H9 (cell line): ENCODE measurements around the gene KRT15. TPM values are rescaled to one million over a fixed set of nuclear protein-coding genes. Genes with fewer than 3 reads are reported as not detected.

ENCODE experiments used
- DNase-seq: peaks from one replicate; pipeline ENCODE4 v3.0.0-alpha.2; 2017
- H2AFZ ChIP-seq: one replicate; pipeline ENCODE4 v1.6.1; 2013; ENCODE audit warnings: mild to moderate bottlenecking, low read length, control low read depth, moderate library complexity
- H2AK5ac ChIP-seq: 2 replicates; pipeline ENCODE4 v1.6.1; 2013; ENCODE audit warnings: low read length, control low read depth, mixed read lengths; ENCODE audit not compliant: insufficient read length
- H2BK120ac ChIP-seq: one replicate; pipeline ENCODE4 v1.6.1; 2013; ENCODE audit warnings: low read depth, mild to moderate bottlenecking, low read length, control low read depth, inconsistent platforms; ENCODE audit not compliant: poor library complexity, severe bottlenecking
- H2BK12ac ChIP-seq: 2 replicates; pipeline ENCODE4 v1.6.1; 2013; ENCODE audit warnings: low read length, control low read depth, mixed read lengths, low read depth; ENCODE audit not compliant: insufficient read length
- H2BK15ac ChIP-seq: 2 replicates; pipeline ENCODE4 v1.6.1; 2013; ENCODE audit warnings: low read depth, low read length, control low read depth
- H2BK20ac ChIP-seq: one replicate; pipeline ENCODE4 v1.6.1; 2013; ENCODE audit warnings: low read depth, mild to moderate bottlenecking, low read length, control low read depth, inconsistent platforms; ENCODE audit not compliant: poor library complexity, severe bottlenecking
- H2BK5ac ChIP-seq: 2 replicates; pipeline ENCODE4 v1.6.1; 2013; ENCODE audit warnings: low read length, control low read depth, mixed read lengths; ENCODE audit not compliant: insufficient read length
- H3K14ac ChIP-seq: 2 replicates; pipeline ENCODE4 v1.6.1; 2013; ENCODE audit warnings: low read length, control low read depth; ENCODE audit not compliant: insufficient read depth
- H3K18ac ChIP-seq: 2 replicates; pipeline ENCODE4 v1.6.1; 2013; ENCODE audit warnings: low read depth, mild to moderate bottlenecking, mixed read lengths, low read length, control low read depth; ENCODE audit not compliant: insufficient read length
- H3K23ac ChIP-seq: 2 replicates; pipeline ENCODE4 v1.6.1; 2013; ENCODE audit warnings: low read length, control low read depth, mixed read lengths, low read depth; ENCODE audit not compliant: insufficient read length
- H3K23me2 ChIP-seq: 2 replicates; pipeline ENCODE4 v1.6.1; 2013; ENCODE audit warnings: low read depth, mild to moderate bottlenecking, mixed read lengths, low read length, control low read depth; ENCODE audit not compliant: insufficient read length, poor library complexity, severe bottlenecking
- H3K27ac ChIP-seq: 2 replicates; pipeline ENCODE4 v1.5.1; 2013; ENCODE audit warnings: low read length, control low read depth, mixed read lengths, low read depth; ENCODE audit not compliant: insufficient read length
- H3K27me3 ChIP-seq: 2 replicates; pipeline ENCODE4 v1.6.1; 2013; ENCODE audit warnings: low read length, control low read depth, inconsistent platforms; ENCODE audit not compliant: insufficient read depth
- H3K4ac ChIP-seq: 2 replicates; pipeline ENCODE4 v1.6.1; 2013; ENCODE audit warnings: low read depth, mild to moderate bottlenecking, control low read depth, inconsistent platforms, low read length, moderate library complexity
- H3K4me1 ChIP-seq: 2 replicates; pipeline ENCODE4 v1.6.1; 2013; ENCODE audit warnings: low read length, control low read depth, inconsistent platforms; ENCODE audit not compliant: insufficient read depth
- H3K4me2 ChIP-seq: 2 replicates; pipeline ENCODE4 v1.6.1; 2013; ENCODE audit warnings: low read length, control low read depth, mixed read lengths; ENCODE audit not compliant: insufficient read length, insufficient read depth
- H3K56ac ChIP-seq: 2 replicates; pipeline ENCODE4 v1.6.1; 2013; ENCODE audit warnings: low read depth, mild to moderate bottlenecking, mixed read lengths, low read length, control low read depth; ENCODE audit not compliant: insufficient read length
- H3K79me1 ChIP-seq: 2 replicates; pipeline ENCODE4 v1.6.1; 2013; ENCODE audit warnings: low read depth, mild to moderate bottlenecking, moderate library complexity, low read length, control low read depth, inconsistent platforms; ENCODE audit not compliant: insufficient read depth, poor library complexity, severe bottlenecking
- H3K79me2 ChIP-seq: 2 replicates; pipeline ENCODE4 v1.6.1; 2013; ENCODE audit warnings: low read length, control low read depth, inconsistent platforms; ENCODE audit not compliant: insufficient read depth
- H3K9ac ChIP-seq: 2 replicates; pipeline ENCODE4 v1.6.1; 2013; ENCODE audit warnings: low read length, control low read depth, mixed read lengths; ENCODE audit not compliant: insufficient read length; ENCODE audit errors: extremely low read depth
- H3K9me3 ChIP-seq: one replicate; pipeline ENCODE4 v1.6.1; 2013; ENCODE audit warnings: low read depth, low read length, inconsistent platforms; ENCODE audit not compliant: control insufficient read depth
- H3T11ph ChIP-seq: one replicate; pipeline ENCODE4 v1.6.1; 2013; ENCODE audit warnings: mild to moderate bottlenecking, low read length, control low read depth, inconsistent platforms
- H4K20me1 ChIP-seq: one replicate; pipeline ENCODE4 v1.6.1; 2013; ENCODE audit not compliant: control insufficient read depth, insufficient read length, insufficient read depth
- H4K5ac ChIP-seq: 2 replicates; pipeline ENCODE4 v1.6.1; 2013; ENCODE audit warnings: low read depth, mild to moderate bottlenecking, mixed read lengths, low read length, control low read depth; ENCODE audit not compliant: insufficient read length
- H4K8ac ChIP-seq: replicated peaks from 2 replicates; pipeline ENCODE4 v1.6.1; 2013; ENCODE audit warnings: low read length, control low read depth, mixed read lengths, low read depth; ENCODE audit not compliant: insufficient read length
- H4K91ac ChIP-seq: 2 replicates; pipeline ENCODE4 v1.6.1; 2013; ENCODE audit warnings: low read depth, mild to moderate bottlenecking, moderate library complexity, mixed read lengths, low read length, control low read depth; ENCODE audit not compliant: insufficient read length
- H3K27ac Mint-ChIP-seq, 3 experiments: 2 replicates in 2 of 3; 3 replicates in 1 of 3; pipeline ENCODE4 v1.8.0; 2020 to 2021; ENCODE audit warnings: mixed read lengths in 3 of 3, mild to moderate bottlenecking in 1 of 3, moderate library complexity in 1 of 3
- H3K27me3 Mint-ChIP-seq: 2 replicates; pipeline ENCODE4 v1.8.0; 2021; ENCODE audit warnings: low read depth, mild to moderate bottlenecking, moderate library complexity, mixed read lengths
- H3K36me3 Mint-ChIP-seq, 3 experiments: 2 replicates in 2 of 3; 3 replicates in 1 of 3; pipeline ENCODE4 v1.8.0; 2020 to 2021; ENCODE audit warnings: low read depth in 3 of 3, mixed read lengths in 3 of 3; ENCODE audit not compliant: insufficient read depth in 1 of 3
- H3K4me1 Mint-ChIP-seq, 2 experiments: 2 replicates each; pipeline ENCODE4 v1.8.0; 2020; ENCODE audit warnings: mixed read lengths in 2 of 2
- H3K4me3 Mint-ChIP-seq, 2 experiments: 2 replicates in 1 of 2; 3 replicates in 1 of 2; pipeline ENCODE4 v1.8.0; 2020 to 2021; ENCODE audit warnings: mild to moderate bottlenecking in 2 of 2, mixed read lengths in 2 of 2, moderate library complexity in 1 of 2
- H3K9me3 Mint-ChIP-seq, 2 experiments: 2 replicates in 1 of 2; 3 replicates in 1 of 2; pipeline ENCODE4 v1.8.0; 2020; ENCODE audit warnings: mild to moderate bottlenecking in 2 of 2, mixed read lengths in 2 of 2, moderate library complexity in 1 of 2
- CTCF ChIP-seq: fragments of 200-600 bp; sonication (generic); conservative IDR thresholded peaks from 3 replicates; pipeline ENCODE4 v1.8.0; 2021; ENCODE audit warnings: antibody characterized with exemption, mild to moderate bottlenecking
- WGBS: extraction: QIAGEN DNeasy Blood & Tissue Kit; methylation state at CpG from one replicate; pipeline ENCODE4 v1.1.7; 2013; ENCODE audit warnings: missing lambda C conversion rate, low lambda C conversion rate, mixed read lengths; ENCODE audit not compliant: insufficient read length; ENCODE audit errors: extremely low coverage; 5-methylcytosine and 5-hydroxymethylcytosine counted together
- total RNA-seq: library from RNA; stranded (reverse); gene quantifications from 2 replicates; pipeline ENCODE4 v1.2.1, GENCODE V29; 2021

Gene KRT15
- total RNA-seq, 1 experiment from 2014 or later = 0.87 TPM

GRCh38 chr17:41548844-41549595 lies 30.3 kb upstream of the KRT15 start:
- Histone ChIP-seq H4K5ac (no peak overlapping the region), H3K23ac (no peak overlapping the region), H2AK5ac (no peak overlapping the region), H2BK20ac (no peak overlapping the region), H2AFZ (peak overlapping the region; percentile 59), H3K9ac (no peak overlapping the region), H2BK120ac (no peak overlapping the region), H3K27me3 (no peaks in the 10 kb centered on the region), H4K20me1 (no peaks in the 10 kb centered on the region), H4K91ac (no peak overlapping the region), H3K4ac (no peak overlapping the region), H3K23me2 (no peaks in the 10 kb centered on the region), H2BK5ac (no peak overlapping the region), H3K79me2 (no peaks in the 10 kb centered on the region), H3K18ac (peak overlapping the region; percentile 59), H3K79me1 (no peaks in the 10 kb centered on the region), H4K8ac (no peak overlapping the region), H2BK12ac (no peak overlapping the region), H3K14ac (peak overlapping the region; percentile 68; the same call in 1 of the 2 replicates), H3K4me2 (peak overlapping the region; percentile 11), H3T11ph (no peak overlapping the region), H3K9me3 (no peaks in the 10 kb centered on the region), H3K56ac (no peak overlapping the region), H2BK15ac (no peak overlapping the region), H3K4me1 (no peaks in the 10 kb centered on the region), H3K27ac (no peak overlapping the region)
- DNase-seq = peak; percentile 97
- peaks cover 31 to 44% of the 10 kb centered on the region in 2 experiments for H3K4me1 Mint-ChIP-seq
- WGBS = no CpG with 5 or more reads among the region's 25 CpGs
- peak overlapping the region; percentile 27 to 34; a peak in 1 of 5 replicates for H3K4me3 Mint-ChIP-seq
- peaks cover 19% of the 10 kb centered on the region for H3K27me3 Mint-ChIP-seq
- H3K36me3 Mint-ChIP-seq = peaks cover 0 to 13% (median 1%) of the 10 kb centered on the region in 3 experiments; a peak in 4 of 7 replicates
- H3K9me3 Mint-ChIP-seq = peaks cover 3 to 11% of the 10 kb centered on the region in 2 experiments; a peak in 4 of 5 replicates
- peak overlapping the region in 2 of 3 experiments; percentile 86 to 95; a peak in 5 of 7 replicates for H3K27ac Mint-ChIP-seq
- TF ChIP-seq CTCF = peak; percentile 84
